ENCODE data around the gene COL18A1.

The COL18A1 gene

DNA sequence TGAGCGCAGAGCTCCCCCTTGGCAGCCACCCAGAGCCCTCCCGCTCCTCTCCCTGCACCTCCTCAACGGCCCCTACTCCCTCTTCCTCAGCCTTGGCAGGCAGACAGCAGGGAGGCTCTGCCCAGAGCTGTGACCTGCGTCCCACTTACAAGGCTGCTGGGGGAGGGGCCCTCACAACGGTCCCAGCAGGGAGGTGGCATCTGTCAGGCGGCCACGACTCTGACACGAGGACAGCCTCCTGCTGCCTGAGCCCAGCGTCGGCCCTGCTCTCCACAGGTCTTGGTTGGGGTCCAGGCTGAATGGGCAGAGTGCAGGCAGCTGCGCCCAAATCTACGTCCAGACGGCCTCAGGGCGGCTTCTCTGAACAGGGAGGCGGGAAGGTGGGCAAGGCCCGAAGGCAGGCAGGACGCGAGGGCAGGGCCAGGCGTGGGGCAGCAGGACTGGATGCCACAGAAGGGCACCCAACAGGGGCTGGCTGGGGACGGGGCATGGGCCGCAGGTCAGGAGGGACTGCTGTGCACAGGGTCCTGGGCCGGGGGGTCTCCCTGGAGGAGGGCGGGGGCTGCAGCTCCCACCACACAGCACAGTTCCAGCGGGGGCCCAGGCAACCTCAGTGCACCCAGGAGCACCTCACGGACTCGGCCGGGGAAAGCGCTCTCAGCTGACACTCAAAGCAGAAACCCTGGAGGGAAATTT lies 129.8 kb downstream of the COL18A1 start:
- Histone ChIP-seq H4K20me1 (ENCODE audit: insufficient read depth, low read length) (peaks cover 8% of the 10 kb centered on the region; the same call in 1 of the 2 replicates), H3K27me3 (ENCODE audit: low read depth, low read length) (no peaks in the 10 kb centered on the region), H3K9me3 (ENCODE audit: insufficient read depth, low read length) (no peaks in the 10 kb centered on the region), H3K4me2 (ENCODE audit: low read length) (no peak overlapping the region), H3K4me1 (ENCODE audit: low read length) (no peaks in the 10 kb centered on the region), H2AFZ (ENCODE audit: low read depth, low read length) (no peak overlapping the region), H3K27ac (ENCODE audit: low read length) (no peak overlapping the region), H3K36me3 (replicated peaks; ENCODE audit: low read depth, low read length) (peaks cover 12% of the 10 kb centered on the region), H3K79me2 (ENCODE audit: low read length) (peaks cover 55% of the 10 kb centered on the region), H3K9ac (ENCODE audit: low read length) (no peak overlapping the region), H3K4me3 (ENCODE audit: low read length) (no peak overlapping the region)
- TF ChIP-seq, protein P1, sequence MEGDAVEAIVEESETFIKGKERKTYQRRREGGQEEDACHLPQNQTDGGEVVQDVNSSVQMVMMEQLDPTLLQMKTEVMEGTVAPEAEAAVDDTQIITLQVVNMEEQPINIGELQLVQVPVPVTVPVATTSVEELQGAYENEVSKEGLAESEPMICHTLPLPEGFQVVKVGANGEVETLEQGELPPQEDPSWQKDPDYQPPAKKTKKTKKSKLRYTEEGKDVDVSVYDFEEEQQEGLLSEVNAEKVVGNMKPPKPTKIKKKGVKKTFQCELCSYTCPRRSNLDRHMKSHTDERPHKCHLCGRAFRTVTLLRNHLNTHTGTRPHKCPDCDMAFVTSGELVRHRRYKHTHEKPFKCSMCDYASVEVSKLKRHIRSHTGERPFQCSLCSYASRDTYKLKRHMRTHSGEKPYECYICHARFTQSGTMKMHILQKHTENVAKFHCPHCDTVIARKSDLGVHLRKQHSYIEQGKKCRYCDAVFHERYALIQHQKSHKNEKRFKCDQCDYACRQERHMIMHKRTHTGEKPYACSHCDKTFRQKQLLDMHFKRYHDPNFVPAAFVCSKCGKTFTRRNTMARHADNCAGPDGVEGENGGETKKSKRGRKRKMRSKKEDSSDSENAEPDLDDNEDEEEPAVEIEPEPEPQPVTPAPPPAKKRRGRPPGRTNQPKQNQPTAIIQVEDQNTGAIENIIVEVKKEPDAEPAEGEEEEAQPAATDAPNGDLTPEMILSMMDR (IDR thresholded peaks at IDR 0.05; ENCODE audit: low read depth, low read length), result no peak
- TF ChIP-seq EZH2phosphoT487 (IDR thresholded peaks at IDR 0.05; ENCODE audit: low read depth), result no peak

DNA sequence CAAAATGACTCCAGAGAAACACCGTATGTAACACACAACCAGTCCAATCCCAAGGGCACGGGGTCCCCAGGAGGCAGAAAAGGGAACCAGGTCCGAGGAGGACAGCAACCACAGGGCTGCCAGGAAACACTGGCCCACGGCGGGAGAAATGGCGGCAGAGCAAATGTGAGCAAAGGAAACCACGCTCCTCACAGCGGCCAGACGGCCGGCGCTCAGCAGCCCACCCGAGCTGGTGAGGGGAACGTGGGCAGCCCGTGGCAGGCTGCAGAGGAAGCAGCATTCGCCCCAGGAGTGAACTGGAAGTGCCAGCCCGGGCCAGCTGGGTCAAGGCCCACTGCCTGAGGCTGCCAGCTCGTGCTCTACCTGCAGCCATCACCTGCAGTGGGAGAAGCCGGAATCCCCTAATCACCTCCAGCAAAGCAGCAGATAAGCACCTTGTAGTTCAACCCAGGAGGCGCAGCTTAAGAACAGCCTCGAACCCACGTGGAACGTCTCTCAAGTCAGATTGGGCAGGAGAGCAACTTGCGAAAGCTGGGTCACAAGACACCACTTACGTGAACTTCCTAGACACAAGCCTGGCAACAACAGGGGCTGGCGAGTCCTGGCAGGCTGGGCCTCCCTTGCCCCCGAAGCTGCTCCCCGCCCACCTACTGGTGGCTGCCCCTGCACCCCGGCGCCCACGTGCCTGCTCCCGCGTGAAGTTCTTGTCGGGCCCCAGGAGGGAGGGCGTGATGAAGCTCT lies 130.5 kb downstream of the COL18A1 start:
- H3K36me3 ChIP-seq (replicated peaks; ENCODE audit: low read depth, low read length), result peaks cover 6% of the 10 kb centered on the region
- H3K9ac ChIP-seq (ENCODE audit: low read length), result no peak overlapping the region
- no peak overlapping the region for H3K27ac ChIP-seq (ENCODE audit: low read length)
- no peak overlapping the region for H3K4me3 ChIP-seq (ENCODE audit: low read length)
- H3K4me1 ChIP-seq (ENCODE audit: low read length), result peaks cover 4% of the 10 kb centered on the region
- no peak overlapping the region for H2AFZ ChIP-seq (ENCODE audit: low read depth, low read length)
- H3K9me3 ChIP-seq (ENCODE audit: insufficient read depth, low read length), result no peaks in the 10 kb centered on the region
- no peaks in the 10 kb centered on the region for H3K27me3 ChIP-seq (ENCODE audit: low read depth, low read length)
- TF ChIP-seq EZH2phosphoT487 (IDR thresholded peaks at IDR 0.05; ENCODE audit: low read depth), result no peak
- TF ChIP-seq, protein P1 (IDR thresholded peaks at IDR 0.05; ENCODE audit: low read depth, low read length), result no peak
- H3K79me2 ChIP-seq (ENCODE audit: low read length), result peaks cover 62% of the 10 kb centered on the region
- peaks cover 11% of the 10 kb centered on the region; the same call in 1 of the 2 replicates for H4K20me1 ChIP-seq (ENCODE audit: insufficient read depth, low read length)
- no peak overlapping the region for H3K4me2 ChIP-seq (ENCODE audit: low read length)

DNA sequence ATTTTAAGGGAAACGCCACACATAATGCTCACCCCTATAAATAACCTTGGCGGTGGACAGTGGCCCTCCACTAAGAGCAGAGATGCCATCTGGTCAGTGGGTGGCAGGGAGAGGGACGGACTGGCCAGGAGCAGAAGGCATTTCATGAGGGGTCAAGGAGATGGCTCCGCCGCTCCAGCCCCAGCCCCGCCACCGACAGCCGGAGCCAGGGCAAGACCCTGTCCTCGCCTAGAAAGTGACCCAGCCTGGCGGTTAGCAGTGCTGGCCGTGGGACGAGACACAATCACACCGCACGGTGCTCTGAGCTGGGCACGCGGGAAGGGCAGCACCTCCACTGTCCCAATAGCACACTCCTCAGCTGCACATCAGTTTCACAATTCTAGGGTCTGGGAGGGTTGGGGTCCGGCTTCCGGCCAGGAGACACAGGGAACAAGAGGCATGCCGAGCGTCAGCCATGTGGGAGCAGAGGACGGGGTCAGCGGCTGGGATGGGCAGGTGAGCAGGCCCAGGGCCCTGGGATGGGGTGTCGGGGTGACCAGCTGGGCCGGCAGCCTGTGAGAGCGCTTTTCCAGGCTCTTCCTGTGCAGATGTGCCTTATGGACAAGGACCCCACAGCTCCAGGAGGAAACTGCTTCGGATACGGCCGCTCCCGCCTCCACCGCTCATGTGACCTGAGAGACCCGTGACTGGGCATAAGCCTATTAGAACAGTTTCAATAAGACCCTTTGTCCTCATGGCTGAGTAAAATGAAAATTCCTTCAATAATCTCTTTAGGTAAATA lies 131.5 kb downstream of the COL18A1 start:
- Histone ChIP-seq H2AFZ (ENCODE audit: low read depth, low read length) (no peak overlapping the region), H3K4me1 (ENCODE audit: low read length) (peaks cover 9% of the 10 kb centered on the region), H3K79me2 (ENCODE audit: low read length) (peaks cover 72% of the 10 kb centered on the region), H3K9me3 (ENCODE audit: insufficient read depth, low read length) (no peaks in the 10 kb centered on the region), H3K27ac (ENCODE audit: low read length) (no peak overlapping the region), H3K9ac (ENCODE audit: low read length) (no peak overlapping the region), H3K27me3 (ENCODE audit: low read depth, low read length) (no peaks in the 10 kb centered on the region), H3K36me3 (replicated peaks; ENCODE audit: low read depth, low read length) (peaks cover 8% of the 10 kb centered on the region), H3K4me2 (ENCODE audit: low read length) (no peak overlapping the region), H4K20me1 (ENCODE audit: insufficient read depth, low read length) (peaks cover 11% of the 10 kb centered on the region; the same call in 1 of the 2 replicates), H3K4me3 (ENCODE audit: low read length) (no peak overlapping the region)
- TF ChIP-seq EZH2phosphoT487 (IDR thresholded peaks at IDR 0.05; ENCODE audit: low read depth), result no peak
- TF ChIP-seq, protein P1 (IDR thresholded peaks at IDR 0.05; ENCODE audit: low read depth, low read length), result no peak

All from OCI-LY3 (cell line).